GM23248 (cell line): ENCODE results near the gene SPSB4. TPM values are rescaled to one million over a fixed set of nuclear protein-coding genes. Genes with fewer than 3 reads are reported as not detected.
"Not testable (repeated sequence)": the region's sequence is repeated elsewhere in the genome, so short reads cannot be mapped to it uniquely, and the experiment has no call there.

Source experiments
- DNase-seq: peaks from one replicate; pipeline ENCODE4 v3.0.0-alpha.2; 2015
- H2AFZ ChIP-seq: fragments of 200-600 bp; sonication (generic); 2 replicates; pipeline ENCODE4 v1.6.1; 2016; ENCODE audit warnings: antibody characterized with exemption
- H3F3A ChIP-seq: fragments of 200-600 bp; sonication (generic); 2 replicates; pipeline ENCODE4 v1.6.1; 2016; ENCODE audit warnings: mild to moderate bottlenecking, antibody characterized with exemption, mixed run types; ENCODE audit not compliant: insufficient read depth
- H3K27ac ChIP-seq: fragments of 200-600 bp; sonication (generic); 2 replicates; pipeline ENCODE4 v1.5.1; 2016; ENCODE audit warnings: mild to moderate bottlenecking
- H3K27me3 ChIP-seq: fragments of 200-600 bp; sonication (generic); replicated peaks from 2 replicates; pipeline ENCODE4 v1.6.1; 2016; ENCODE audit warnings: mild to moderate bottlenecking; ENCODE audit not compliant: insufficient read depth
- H3K36me3 ChIP-seq: fragments of 200-600 bp; sonication (generic); 2 replicates; pipeline ENCODE4 v1.6.1; 2016; ENCODE audit warnings: low read depth, mild to moderate bottlenecking
- H3K4me1 ChIP-seq: fragments of 200-600 bp; sonication (generic); 2 replicates; pipeline ENCODE4 v1.6.1; 2016; ENCODE audit warnings: mild to moderate bottlenecking; ENCODE audit not compliant: insufficient read depth
- H3K4me2 ChIP-seq: fragments of 200-600 bp; sonication (generic); one replicate; pipeline ENCODE4 v1.6.1; 2016; ENCODE audit warnings: mild to moderate bottlenecking; ENCODE audit not compliant: unreplicated experiment
- H3K4me3 ChIP-seq: fragments of 200-600 bp; sonication (generic); 2 replicates; pipeline ENCODE4 v1.5.1; 2016; ENCODE audit warnings: mild to moderate bottlenecking
- H3K79me2 ChIP-seq: fragments of 200-600 bp; sonication (generic); 2 replicates; pipeline ENCODE4 v1.6.1; 2016; ENCODE audit warnings: mild to moderate bottlenecking; ENCODE audit not compliant: insufficient read depth
- H3K9ac ChIP-seq: fragments of 200-600 bp; sonication (generic); 2 replicates; pipeline ENCODE4 v1.6.1; 2016; ENCODE audit warnings: mild to moderate bottlenecking
- H3K9me2 ChIP-seq: fragments of 200-600 bp; sonication (generic); 2 replicates; pipeline ENCODE4 v1.6.1; 2016; ENCODE audit warnings: mixed run types, mild to moderate bottlenecking, moderate library complexity; ENCODE audit not compliant: insufficient read depth
- H3K9me3 ChIP-seq: fragments of 200-600 bp; sonication (generic); one replicate; pipeline ENCODE4 v1.6.1; 2017; ENCODE audit warnings: low read depth
- H4K20me1 ChIP-seq: fragments of 200-600 bp; sonication (generic); 2 replicates; pipeline ENCODE4 v1.6.0; 2016; ENCODE audit not compliant: insufficient read depth
- EZH2 ChIP-seq: fragments of 200-600 bp; sonication (generic); IDR thresholded peaks from 2 replicates; pipeline ENCODE4 v1.6.1; 2018; ENCODE audit warnings: antibody characterized with exemption, mild to moderate bottlenecking; ENCODE audit not compliant: insufficient read depth, poor library complexity, severe bottlenecking
- EZH2phosphoT487 ChIP-seq: fragments of 200-600 bp; sonication (generic); IDR thresholded peaks from 2 replicates; pipeline ENCODE4 v1.6.1; 2018; ENCODE audit warnings: antibody characterized with exemption, moderate library complexity, mild to moderate bottlenecking, low read depth; ENCODE audit not compliant: insufficient read depth
- WGBS, 2 experiments: methylation state at CpG; one replicate each; pipeline ENCODE4 v1.1.6; 2015 to 2017; ENCODE audit warnings: low lambda C conversion rate in 2 of 2, low coverage in 1 of 2; ENCODE audit errors: missing lambda C conversion rate in 2 of 2; 5-methylcytosine and 5-hydroxymethylcytosine counted together
- in situ Hi-C: fragments of 300-500 bp; cut with MboI; formaldehyde crosslinking; loops from 2 replicates; pipeline ENCODE4 v1.15.0; 2020
- polyA plus RNA-seq: library from polyadenylated mRNA; unstranded; fragments of >200 nt; fragmentation: Nextera tagmentation; extraction: Ambion mirVana; gene quantifications from 2 replicates; pipeline ENCODE4 v1.2.1, GENCODE V29; 2016
- total RNA-seq: library from RNA; depleted of rRNA; stranded (reverse); fragments of >200 nt; shearing (Covaris generic); gene quantifications from 2 replicates; pipeline ENCODE4 v1.2.3, GENCODE V29; 2014

SPSB4 gene
- total and polyA plus RNA-seq, 2 experiments from 2014 or later: not detected

DNA sequence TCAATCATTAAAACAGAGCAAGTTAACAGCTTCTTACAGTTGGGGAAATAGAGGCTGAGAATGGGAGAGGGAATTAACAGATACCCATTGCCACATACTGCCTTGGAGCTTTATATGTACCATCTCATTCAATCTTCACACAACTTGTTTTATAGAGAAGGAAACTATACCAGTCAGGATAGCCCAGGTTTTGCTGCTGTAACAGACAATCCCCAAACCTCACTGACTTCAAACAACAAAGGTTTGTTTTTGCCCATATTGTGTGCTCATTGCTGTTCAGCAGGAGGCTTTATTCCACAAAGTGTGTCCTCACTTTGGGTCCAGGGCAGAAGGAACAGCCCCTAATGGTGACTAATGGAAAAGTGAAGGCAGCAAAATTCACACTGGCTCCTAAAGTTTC lies 59.2 kb downstream of the SPSB4 start:
- no peak overlapping the region for H3K4me2 ChIP-seq
- no peaks in the 10 kb centered on the region for H3F3A ChIP-seq
- H3K9ac ChIP-seq: no peak overlapping the region
- TF ChIP-seq EZH2phosphoT487 (no peak), EZH2 (no peak)
- no peak overlapping the region for H3K4me3 ChIP-seq
- no peaks in the 10 kb centered on the region for H3K9me2 ChIP-seq
- no peak overlapping the region for H2AFZ ChIP-seq
- no peaks in the 10 kb centered on the region for H3K36me3 ChIP-seq
- H4K20me1 ChIP-seq: no peaks in the 10 kb centered on the region
- no peaks in the 10 kb centered on the region for H3K9me3 ChIP-seq
- H3K27me3 ChIP-seq: no peaks in the 10 kb centered on the region
- in situ Hi-C loops: no loop called here
- H3K27ac ChIP-seq: no peak overlapping the region
- no peaks in the 10 kb centered on the region for H3K4me1 ChIP-seq
- DNase-seq: no peak
- H3K79me2 ChIP-seq: no peaks in the 10 kb centered on the region

DNA sequence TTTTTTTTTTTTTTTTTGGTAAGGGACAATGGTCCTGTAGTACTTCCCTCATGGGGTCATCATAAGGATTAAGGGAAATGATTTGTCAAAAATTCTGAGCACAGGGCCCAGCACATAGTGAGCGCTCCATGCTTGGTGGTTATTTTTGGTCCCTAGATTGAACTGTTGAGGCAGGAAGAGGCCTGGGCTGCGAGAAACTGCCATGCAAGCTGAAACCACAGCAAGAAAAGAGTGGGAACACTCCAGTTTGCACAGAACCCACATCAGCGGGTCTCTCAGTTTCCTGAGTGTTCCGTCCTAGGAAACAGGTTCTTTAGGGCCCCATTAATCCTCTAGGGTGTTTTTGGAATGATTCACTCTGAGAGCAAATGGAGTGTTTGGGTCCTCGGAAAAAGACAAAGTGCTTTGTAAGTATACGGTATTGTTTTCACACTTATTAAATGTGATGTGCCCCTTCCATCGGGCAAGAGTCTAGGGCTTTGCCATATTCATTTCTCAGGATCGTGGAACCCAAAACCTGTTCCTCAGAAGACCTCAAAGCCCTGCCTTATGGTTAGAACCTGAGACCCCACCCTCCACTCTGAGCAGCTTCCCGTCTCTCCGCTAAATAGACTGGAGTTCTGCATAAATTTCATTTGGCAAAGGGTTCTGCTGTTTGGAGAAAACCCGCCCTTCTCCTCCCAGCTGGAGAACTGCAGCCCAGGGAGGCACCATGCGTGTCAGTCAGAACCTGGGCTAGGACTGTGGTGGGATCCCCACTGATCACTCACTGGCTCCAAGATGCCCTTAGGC lies 60.4 kb downstream of the SPSB4 start:
- H2AFZ ChIP-seq: no peak overlapping the region
- no peaks in the 10 kb centered on the region for H3K9me2 ChIP-seq
- H4K20me1 ChIP-seq: no peaks in the 10 kb centered on the region
- H3K9me3 ChIP-seq: no peaks in the 10 kb centered on the region
- H3K4me3 ChIP-seq: no peak overlapping the region
- no peak overlapping the region for H3K27ac ChIP-seq
- no peaks in the 10 kb centered on the region for H3K4me1 ChIP-seq
- H3K27me3 ChIP-seq: no peaks in the 10 kb centered on the region
- in situ Hi-C loops: no loop called here
- 49 to 57% methylated on average over 12 of the region's 12 CpGs for WGBS, 2 experiments
- no peak for DNase-seq
- H3K36me3 ChIP-seq: no peaks in the 10 kb centered on the region
- H3F3A ChIP-seq: no peaks in the 10 kb centered on the region
- no peak overlapping the region for H3K4me2 ChIP-seq
- no peak overlapping the region for H3K9ac ChIP-seq
- no peaks in the 10 kb centered on the region for H3K79me2 ChIP-seq
- TF ChIP-seq EZH2 (no peak), EZH2phosphoT487 (no peak)

DNA sequence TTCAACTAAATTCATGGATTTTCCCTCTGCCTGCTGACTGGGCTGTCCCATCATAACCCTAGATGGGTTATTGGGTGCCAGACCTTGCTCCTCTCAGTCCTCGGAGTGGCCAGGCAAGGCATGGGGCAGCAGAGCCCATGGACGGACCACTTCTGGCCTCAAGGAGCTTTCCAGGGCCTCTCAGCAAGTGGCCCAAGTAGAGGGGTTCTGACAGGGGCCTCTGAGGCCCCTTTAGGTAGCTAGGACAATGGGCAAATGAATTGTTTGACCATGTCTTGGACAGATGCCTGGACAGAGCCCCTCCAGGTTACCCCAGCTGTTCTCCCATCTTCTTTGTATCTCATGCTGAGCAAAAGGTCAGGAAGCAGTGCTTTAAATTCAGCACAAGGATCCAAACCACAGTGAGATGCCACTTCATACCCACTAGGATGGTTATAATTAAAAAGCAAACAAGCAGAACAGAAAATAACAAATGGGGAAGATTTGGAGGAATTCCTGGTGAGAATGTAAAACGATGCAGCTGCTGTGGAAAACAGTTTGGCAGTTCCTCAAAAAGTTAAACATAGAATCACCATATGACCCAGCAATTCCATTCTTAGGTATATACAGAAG lies 61.6 kb downstream of the SPSB4 start:
- H3K36me3 ChIP-seq: no peaks in the 10 kb centered on the region
- no peaks in the 10 kb centered on the region for H3K9me3 ChIP-seq
- H2AFZ ChIP-seq: no peak overlapping the region
- WGBS, 2 experiments: 12 to 21% methylated on average over 3 of the region's 3 CpGs
- H4K20me1 ChIP-seq: no peaks in the 10 kb centered on the region
- H3K4me1 ChIP-seq: no peaks in the 10 kb centered on the region
- no peak for DNase-seq
- TF ChIP-seq EZH2: no peak
- TF ChIP-seq EZH2phosphoT487: no peak
- H3K9ac ChIP-seq: no peak overlapping the region
- no peaks in the 10 kb centered on the region for H3K27me3 ChIP-seq
- no peaks in the 10 kb centered on the region for H3K79me2 ChIP-seq
- no peak overlapping the region for H3K4me3 ChIP-seq
- H3K9me2 ChIP-seq: no peaks in the 10 kb centered on the region
- in situ Hi-C loops: no loop called here
- H3K4me2 ChIP-seq: no peak overlapping the region
- no peak overlapping the region for H3K27ac ChIP-seq
- no peaks in the 10 kb centered on the region for H3F3A ChIP-seq

DNA sequence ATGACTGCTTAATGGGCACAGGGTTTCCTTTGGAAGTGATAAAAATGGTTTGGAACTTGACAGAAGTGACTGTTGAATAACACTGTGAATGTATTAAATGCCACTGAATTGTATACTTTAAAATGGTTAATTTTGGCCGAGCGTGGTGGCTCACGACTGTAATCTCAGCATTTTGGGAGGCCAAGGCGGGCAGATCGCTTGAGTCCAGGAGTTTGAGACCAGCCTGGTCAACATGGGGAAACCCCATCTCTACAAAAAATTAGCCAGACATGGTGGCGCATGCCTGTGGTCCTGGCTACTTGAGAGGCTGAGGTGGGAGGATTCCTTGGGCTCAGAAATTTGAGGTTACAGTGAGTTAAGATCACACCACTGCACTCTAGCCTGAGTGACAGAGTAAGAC lies 62.5 kb downstream of the SPSB4 start:
- in situ Hi-C loops, H3K4me3 ChIP-seq, H3K36me3 ChIP-seq, H3K9ac ChIP-seq, H2AFZ ChIP-seq, H3F3A ChIP-seq, H3K9me2 ChIP-seq, H3K4me1 ChIP-seq, H3K27ac ChIP-seq, H3K4me2 ChIP-seq, DNase-seq, H3K27me3 ChIP-seq, H4K20me1 ChIP-seq, H3K9me3 ChIP-seq, H3K79me2 ChIP-seq: not testable (repeated sequence)
- WGBS, 2 experiments: 69 to 78% methylated on average over 6 of the region's 6 CpGs
